A673 (cell line): Measurements from ENCODE around the gene TAX1BP3.

Source experiments
- EZH2 ChIP-seq: fragments of 200-600 bp; sonication (generic); IDR thresholded peaks from 2 replicates; pipeline ENCODE4 v1.6.1; 2017; ENCODE audit warnings: borderline replicate concordance, low read depth, mild to moderate bottlenecking, mixed read lengths, antibody characterized with exemption, low read length; ENCODE audit not compliant: poor library complexity, severe bottlenecking
- TF ChIP-seq, protein P1 (sequence below): fragments of 300-800, 200-600 bp; sonication (generic); conservative IDR thresholded peaks from 2 replicates; pipeline ENCODE4 v1.5.1; 2017; ENCODE audit warnings: low read depth, mild to moderate bottlenecking, antibody characterized with exemption, low read length, moderate library complexity, mixed read lengths

DNA sequence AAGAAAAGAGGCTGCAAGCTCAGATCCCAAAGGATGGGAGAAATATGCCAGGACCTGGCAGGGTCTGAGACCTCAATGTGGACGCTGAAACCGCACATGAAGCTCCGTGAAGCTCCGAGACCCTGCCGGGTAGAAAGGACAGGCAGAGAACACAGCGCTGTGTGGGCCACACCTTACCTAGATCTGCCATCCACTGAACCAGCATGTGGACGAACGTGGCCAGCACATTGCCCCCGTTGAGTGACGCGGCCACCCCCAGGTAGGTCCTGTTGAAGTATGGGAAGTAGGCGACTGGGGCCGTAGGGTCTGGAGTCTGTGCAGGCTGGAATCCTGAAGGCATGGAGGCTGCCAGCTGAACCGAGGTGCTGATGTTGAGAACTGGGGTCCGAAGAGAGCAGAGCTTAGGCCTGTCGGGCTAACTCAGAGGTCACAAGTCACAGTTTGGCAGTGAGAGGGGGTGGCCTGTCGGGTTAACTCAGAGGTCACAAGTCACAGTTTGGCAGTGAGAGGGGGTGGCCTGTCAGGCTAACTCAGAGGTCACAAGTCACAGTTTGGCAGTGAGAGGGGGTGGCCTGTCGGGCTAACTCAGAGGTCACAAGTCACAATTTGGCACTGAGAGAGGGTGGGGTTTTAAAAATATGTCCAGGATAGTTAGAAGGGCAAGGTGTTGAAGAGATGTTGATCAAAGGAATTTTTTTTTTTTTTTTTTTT lies 53.1 kb downstream of the TAX1BP3 start:
- TF ChIP-seq, protein P1, sequence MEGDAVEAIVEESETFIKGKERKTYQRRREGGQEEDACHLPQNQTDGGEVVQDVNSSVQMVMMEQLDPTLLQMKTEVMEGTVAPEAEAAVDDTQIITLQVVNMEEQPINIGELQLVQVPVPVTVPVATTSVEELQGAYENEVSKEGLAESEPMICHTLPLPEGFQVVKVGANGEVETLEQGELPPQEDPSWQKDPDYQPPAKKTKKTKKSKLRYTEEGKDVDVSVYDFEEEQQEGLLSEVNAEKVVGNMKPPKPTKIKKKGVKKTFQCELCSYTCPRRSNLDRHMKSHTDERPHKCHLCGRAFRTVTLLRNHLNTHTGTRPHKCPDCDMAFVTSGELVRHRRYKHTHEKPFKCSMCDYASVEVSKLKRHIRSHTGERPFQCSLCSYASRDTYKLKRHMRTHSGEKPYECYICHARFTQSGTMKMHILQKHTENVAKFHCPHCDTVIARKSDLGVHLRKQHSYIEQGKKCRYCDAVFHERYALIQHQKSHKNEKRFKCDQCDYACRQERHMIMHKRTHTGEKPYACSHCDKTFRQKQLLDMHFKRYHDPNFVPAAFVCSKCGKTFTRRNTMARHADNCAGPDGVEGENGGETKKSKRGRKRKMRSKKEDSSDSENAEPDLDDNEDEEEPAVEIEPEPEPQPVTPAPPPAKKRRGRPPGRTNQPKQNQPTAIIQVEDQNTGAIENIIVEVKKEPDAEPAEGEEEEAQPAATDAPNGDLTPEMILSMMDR = no peak
- TF ChIP-seq EZH2 = no peak
